Measurements from ENCODE around the gene ARHGAP9. TPM values are rescaled to one million over a fixed set of nuclear protein-coding genes. Genes with fewer than 3 reads are reported as not detected.
A peak's percentile ranks its signal among the peaks of the same experiment; 100 is the strongest.
"Not testable (repeated sequence)": the region's sequence is repeated elsewhere in the genome, so short reads cannot be mapped to it uniquely, and the experiment has no call there.

Gene ARHGAP9
- total RNA-seq, 4 donors from 2014 or later: 3.2 to 6.3 (median 4.6) TPM

GRCh38 chr12:57517187-57517586 is 37.5 kb upstream of the ARHGAP9 start:
- peaks cover 44% of the 10 kb centered on the region in 2 donors for H3K36me3 ChIP-seq

GRCh38 chr12:57516617-57517153 is 37.0 kb upstream of the ARHGAP9 start:
- peaks cover 25 to 35% of the 10 kb centered on the region in 2 donors for H3K4me1 ChIP-seq
- H3K9me3 ChIP-seq: no peaks in the 10 kb centered on the region
- H3K36me3 ChIP-seq: peaks cover 45 to 49% of the 10 kb centered on the region in 2 donors
- no peak overlapping the region for H3K4me3 ChIP-seq (replicated peaks in 1 of 3)
- no peaks in the 10 kb centered on the region for H3K27me3 ChIP-seq
- DNase-seq: no peak
- 90% methylated on average over 11 of the region's 11 CpGs for WGBS, 2 donors
- TF ChIP-seq POLR2A (IDR thresholded peaks at IDR 0.05) (no peak), CTCF (IDR thresholded peaks at IDR 0.05) (no peak)
- H3K27ac ChIP-seq: peak overlapping the region in 2 of 3 donors; percentile 7 to 97
- intact Hi-C loops (cut with DNase I): no loop called here

More at GRCh38 chr12:57517187-57517586, 37.5 kb upstream of the ARHGAP9 start:
- Histone ChIP-seq H3K9me3 (no peaks in the 10 kb centered on the region), H3K27ac (peak overlapping the region in 2 of 3 donors; percentile 7 to 97), H3K4me1 (peaks cover 30 to 40% of the 10 kb centered on the region in 2 donors), H3K27me3 (no peaks in the 10 kb centered on the region), H3K4me3 (replicated peaks in 1 of 3) (no peak overlapping the region)
- intact Hi-C loops (cut with DNase I): no loop called here
- 0 to 38% methylated on average over 1 of the region's 1 CpG for WGBS, 2 donors
- TF ChIP-seq POLR2A (IDR thresholded peaks at IDR 0.05) (no peak), CTCF (IDR thresholded peaks at IDR 0.05) (no peak)
- DNase-seq: no peak

- no peak for DNase-seq
- Histone ChIP-seq H3K9me3 (no peaks in the 10 kb centered on the region), H3K27me3 (no peaks in the 10 kb centered on the region), H3K4me1 (peaks cover 19 to 29% of the 10 kb centered on the region in 2 donors), H3K36me3 (peaks cover 45 to 51% of the 10 kb centered on the region in 2 donors), H3K4me3 (replicated peaks in 1 of 3) (no peak overlapping the region), H3K27ac (no peak overlapping the region)
- no peak for TF ChIP-seq POLR2A (IDR thresholded peaks at IDR 0.05)
- WGBS, 2 donors: 85 to 90% methylated on average over 11 of the region's 11 CpGs
- intact Hi-C loops (cut with DNase I): no loop called here
These were observed 36.4 kb upstream of the ARHGAP9 start for GRCh38 chr12:57515934-57516541.

- peaks cover 45 to 51% of the 10 kb centered on the region in 2 donors for H3K36me3 ChIP-seq
- no peak overlapping the region for H3K4me3 ChIP-seq (replicated peaks in 1 of 3)
- TF ChIP-seq POLR2A (IDR thresholded peaks at IDR 0.05) (no peak), CTCF (IDR thresholded peaks at IDR 0.05) (no peak)
- no peaks in the 10 kb centered on the region for H3K9me3 ChIP-seq
- no peak overlapping the region for H3K27ac ChIP-seq
- intact Hi-C loops (cut with DNase I): no loop called here
- H3K4me1 ChIP-seq: peaks cover 17 to 26% of the 10 kb centered on the region in 2 donors
- no peak for DNase-seq
- H3K27me3 ChIP-seq: no peaks in the 10 kb centered on the region
- WGBS, 2 donors: 83 to 86% methylated on average over 3 of the region's 3 CpGs
These were observed 35.8 kb upstream of the ARHGAP9 start for GRCh38 chr12:57515408-57515933.

GRCh38 chr12:57514720-57515407 is 35.2 kb upstream of the ARHGAP9 start:
- TF ChIP-seq POLR2A (IDR thresholded peaks at IDR 0.05): no peak
- TF ChIP-seq CTCF (IDR thresholded peaks at IDR 0.05): no peak
- no peak overlapping the region for H3K4me3 ChIP-seq (replicated peaks in 1 of 3)
- no peak for DNase-seq
- peaks cover 47 to 51% of the 10 kb centered on the region in 2 donors for H3K36me3 ChIP-seq
- H3K9me3 ChIP-seq: no peaks in the 10 kb centered on the region
- intact Hi-C loops (cut with DNase I): no loop called here
- no peaks in the 10 kb centered on the region for H3K27me3 ChIP-seq
- H3K4me1 ChIP-seq: peaks cover 17 to 26% of the 10 kb centered on the region in 2 donors
- H3K27ac ChIP-seq: no peak overlapping the region
- WGBS, 2 donors: 83 to 88% methylated on average over 9 of the region's 9 CpGs

GRCh38 chr12:57514246-57514645 is 34.6 kb upstream of the ARHGAP9 start:
- H3K27me3 ChIP-seq; H3K9me3 ChIP-seq; H3K27ac ChIP-seq; intact Hi-C loops (cut with DNase I); DNase-seq; H3K4me3 ChIP-seq (replicated peaks in 1 of 3): not testable (repeated sequence)
- WGBS, 2 donors: 95 to 97% methylated on average over 9 of the region's 9 CpGs
- peaks cover 17 to 24% of the 10 kb centered on the region in 2 donors for H3K4me1 ChIP-seq
- peaks cover 51 to 53% of the 10 kb centered on the region in 2 donors for H3K36me3 ChIP-seq

GRCh38 chr12:57513677-57514076 is 34.0 kb upstream of the ARHGAP9 start:
- H3K9me3 ChIP-seq; DNase-seq; H3K4me3 ChIP-seq (replicated peaks in 1 of 3); H3K27ac ChIP-seq; intact Hi-C loops (cut with DNase I); H3K27me3 ChIP-seq: not testable (repeated sequence)
- Histone ChIP-seq H3K4me1 (peaks cover 11 to 19% of the 10 kb centered on the region in 2 donors), H3K36me3 (peaks cover 51 to 54% of the 10 kb centered on the region in 2 donors)
- 81 to 93% methylated on average over 6 of the region's 6 CpGs for WGBS, 2 donors
